ENCODE data around the gene PAN3.

Gene PAN3

GRCh38 chr13:28318496-28318895 lies 180.2 kb downstream of the PAN3 start:
- TF ChIP-seq, protein P1, sequence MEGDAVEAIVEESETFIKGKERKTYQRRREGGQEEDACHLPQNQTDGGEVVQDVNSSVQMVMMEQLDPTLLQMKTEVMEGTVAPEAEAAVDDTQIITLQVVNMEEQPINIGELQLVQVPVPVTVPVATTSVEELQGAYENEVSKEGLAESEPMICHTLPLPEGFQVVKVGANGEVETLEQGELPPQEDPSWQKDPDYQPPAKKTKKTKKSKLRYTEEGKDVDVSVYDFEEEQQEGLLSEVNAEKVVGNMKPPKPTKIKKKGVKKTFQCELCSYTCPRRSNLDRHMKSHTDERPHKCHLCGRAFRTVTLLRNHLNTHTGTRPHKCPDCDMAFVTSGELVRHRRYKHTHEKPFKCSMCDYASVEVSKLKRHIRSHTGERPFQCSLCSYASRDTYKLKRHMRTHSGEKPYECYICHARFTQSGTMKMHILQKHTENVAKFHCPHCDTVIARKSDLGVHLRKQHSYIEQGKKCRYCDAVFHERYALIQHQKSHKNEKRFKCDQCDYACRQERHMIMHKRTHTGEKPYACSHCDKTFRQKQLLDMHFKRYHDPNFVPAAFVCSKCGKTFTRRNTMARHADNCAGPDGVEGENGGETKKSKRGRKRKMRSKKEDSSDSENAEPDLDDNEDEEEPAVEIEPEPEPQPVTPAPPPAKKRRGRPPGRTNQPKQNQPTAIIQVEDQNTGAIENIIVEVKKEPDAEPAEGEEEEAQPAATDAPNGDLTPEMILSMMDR (IDR thresholded peaks at IDR 0.05; ENCODE audit: low read depth, low read length): no peak
- H3K4me3 ChIP-seq (ENCODE audit: low read depth, low read length): no peak overlapping the region
- no peak for DNase-seq (ENCODE audit: low read depth, low spot score)
- in situ Hi-C loops (cut with HindIII; ENCODE audit: low sequenced_read_pairs): no loop called here

GRCh38 chr13:28319528-28319927 lies 181.2 kb downstream of the PAN3 start:
- H3K4me3 ChIP-seq (ENCODE audit: low read depth, low read length): no peak overlapping the region
- in situ Hi-C loops (cut with HindIII; ENCODE audit: low sequenced_read_pairs): no loop called here
- TF ChIP-seq, protein P1 (IDR thresholded peaks at IDR 0.05; ENCODE audit: low read depth, low read length): no peak
- DNase-seq (ENCODE audit: low read depth, low spot score): no peak

GRCh38 chr13:28320209-28320608 lies 181.9 kb downstream of the PAN3 start:
- in situ Hi-C loops (cut with HindIII; ENCODE audit: low sequenced_read_pairs): no loop called here
- no peak overlapping the region for H3K4me3 ChIP-seq (ENCODE audit: low read depth, low read length)
- no peak for DNase-seq (ENCODE audit: low read depth, low spot score)
- TF ChIP-seq, protein P1 (IDR thresholded peaks at IDR 0.05; ENCODE audit: low read depth, low read length): no peak

DNA sequence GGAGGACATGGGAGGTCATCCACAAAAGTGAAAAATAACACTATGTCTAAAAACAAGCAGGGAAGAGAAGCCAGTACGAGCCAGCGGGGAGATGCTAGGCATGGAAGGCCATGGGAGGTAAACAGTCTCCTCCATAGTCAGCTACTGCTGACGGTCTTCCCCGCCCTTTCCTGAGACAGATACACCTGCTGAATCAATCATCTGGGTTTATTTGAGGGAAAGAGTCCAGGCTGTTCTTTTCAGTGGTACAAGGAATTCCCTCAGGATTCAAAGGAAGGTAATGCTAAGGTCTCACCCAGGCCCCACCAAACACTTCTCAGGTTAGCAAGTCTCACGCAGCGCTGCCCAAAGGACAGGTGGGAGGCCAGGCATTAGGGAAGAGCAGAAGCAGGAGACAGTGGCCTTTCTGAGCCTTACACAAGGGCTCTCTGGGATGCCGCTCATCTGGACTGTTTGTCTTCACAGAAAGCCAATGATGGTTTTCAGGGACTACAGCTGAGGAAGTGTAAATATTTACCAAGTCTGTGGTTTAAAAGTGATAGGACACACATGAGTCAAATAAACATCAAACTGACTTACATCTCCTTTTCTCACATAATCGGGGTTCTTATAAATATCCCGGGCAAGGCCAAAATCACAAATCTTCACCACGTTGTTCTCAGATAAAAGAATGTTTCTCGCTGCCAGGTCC lies 182.7 kb downstream of the PAN3 start:
- no peak for DNase-seq (ENCODE audit: low read depth, low spot score)
- TF ChIP-seq, protein P1 (IDR thresholded peaks at IDR 0.05; ENCODE audit: low read depth, low read length): no peak
- no peak overlapping the region for H3K4me3 ChIP-seq (ENCODE audit: low read depth, low read length)
- in situ Hi-C loops (cut with HindIII; ENCODE audit: low sequenced_read_pairs): no loop called here

DNA sequence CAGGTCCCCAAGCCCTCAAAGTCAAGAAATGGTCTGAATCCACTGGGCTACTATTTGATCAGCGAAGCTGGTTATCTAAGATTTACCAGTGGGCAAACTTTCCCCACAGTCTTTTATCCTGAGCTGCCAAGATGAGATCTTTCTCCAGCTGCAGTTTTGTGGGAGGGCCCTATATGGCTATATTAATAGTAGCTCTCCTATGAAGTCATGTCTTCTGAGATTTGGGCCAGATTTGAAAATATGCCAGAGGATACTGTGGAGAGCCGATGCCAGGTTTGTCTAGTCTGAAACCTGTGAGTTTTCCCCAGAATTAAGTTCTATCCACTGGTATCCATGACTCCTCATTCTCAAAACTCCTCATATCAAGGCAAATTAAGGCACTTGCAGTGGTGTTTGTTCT lies 183.4 kb downstream of the PAN3 start:
- no peak for DNase-seq (ENCODE audit: low read depth, low spot score)
- TF ChIP-seq, protein P1 (IDR thresholded peaks at IDR 0.05; ENCODE audit: low read depth, low read length): no peak
- in situ Hi-C loops (cut with HindIII; ENCODE audit: low sequenced_read_pairs): no loop called here
- H3K4me3 ChIP-seq (ENCODE audit: low read depth, low read length): no peak overlapping the region

DNA sequence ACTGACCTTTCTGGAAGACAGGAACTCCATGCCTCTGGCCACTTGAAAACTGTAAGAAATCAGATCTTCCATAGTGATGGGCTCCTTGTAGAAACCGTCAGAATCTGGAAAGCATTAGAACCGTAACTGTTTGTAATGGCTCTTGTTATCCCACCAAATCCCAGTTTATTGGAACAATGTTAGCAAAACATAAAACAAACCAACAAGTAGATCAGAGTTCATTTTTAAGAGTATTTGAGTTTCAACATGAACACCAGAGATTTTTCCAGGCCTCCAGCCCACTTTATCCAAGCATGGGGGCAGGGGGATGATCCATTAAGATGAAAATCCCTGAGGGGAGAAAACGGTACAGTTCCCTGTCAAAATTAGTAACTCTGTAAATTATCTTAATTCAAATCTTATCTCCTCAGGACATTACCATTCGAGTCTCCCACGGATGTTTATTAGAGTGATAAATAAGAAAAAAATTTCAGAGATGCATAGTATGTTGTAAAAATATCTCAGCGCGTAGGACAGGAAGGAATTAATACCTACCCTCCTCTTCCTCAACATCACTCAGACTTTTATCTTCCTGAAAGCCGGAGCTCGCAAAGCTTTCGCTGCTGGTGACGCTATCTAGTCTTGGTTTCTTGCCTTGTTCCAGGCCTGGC lies 184.0 kb downstream of the PAN3 start:
- no peak overlapping the region for H3K4me3 ChIP-seq (ENCODE audit: low read depth, low read length)
- no peak for DNase-seq (ENCODE audit: low read depth, low spot score)
- TF ChIP-seq, protein P1 (IDR thresholded peaks at IDR 0.05; ENCODE audit: low read depth, low read length): no peak
- in situ Hi-C loops (cut with HindIII; ENCODE audit: low sequenced_read_pairs): no loop called here

Measured in astrocyte of the spinal cord (primary cell).